HepG2 (cell line): Measurements from ENCODE around the gene ARPC1A. TPM values are rescaled to one million over a fixed set of nuclear protein-coding genes. Genes with fewer than 3 reads are reported as not detected.
A peak's percentile ranks its signal among the peaks of the same experiment; 100 is the strongest.

Experiments
- CTCF ChIP-seq: sonication (generic); formaldehyde crosslinking; IDR thresholded peaks from 2 replicates; pipeline ENCODE4 v1.5.0; 2020; ENCODE audit warnings: mild to moderate bottlenecking, missing genetic modification reagents, moderate library complexity
- FOXO1 ChIP-seq: sonication (generic); formaldehyde crosslinking; IDR thresholded peaks from 2 replicates; pipeline ENCODE4 v1.4.0; 2020; ENCODE audit warnings: missing genetic modification reagents
- HNRNPL ChIP-seq: fragments of 200-400 bp; formaldehyde crosslinking; IDR thresholded peaks from 2 replicates; pipeline ENCODE4 v1.6.1; 2017; ENCODE audit warnings: mild to moderate bottlenecking, low read depth, low read length
- KAT2B ChIP-seq: fragments of 150-350 bp; IDR thresholded peaks from 2 replicates; pipeline ENCODE4 v1.6.1; 2014; ENCODE audit warnings: low read depth, low read length, borderline replicate concordance
- MAFF ChIP-seq: IDR thresholded peaks from 2 replicates; pipeline ENCODE4 v1.6.1; 2011; ENCODE audit warnings: low read depth, low read length, improper control_type of control experiment
- MAX ChIP-seq: IDR thresholded peaks from 2 replicates; pipeline ENCODE4 v1.6.1; 2012; ENCODE audit warnings: inconsistent platforms
- MTA3 ChIP-seq: sonication (generic); formaldehyde crosslinking; IDR thresholded peaks from 2 replicates; pipeline ENCODE4 v1.4.0; 2020; ENCODE audit warnings: missing genetic modification reagents
- RNF2 ChIP-seq: fragments of 450-650 bp; conservative IDR thresholded peaks from 2 replicates; pipeline ENCODE4 v1.6.1; 2016; ENCODE audit warnings: low read depth
- TAF1 ChIP-seq: sonication (generic); formaldehyde crosslinking; IDR thresholded peaks from 2 replicates; pipeline ENCODE4 v1.4.0; 2020; ENCODE audit warnings: missing genetic modification reagents
- ZBTB21 ChIP-seq: sonication (generic); formaldehyde crosslinking; IDR thresholded peaks from 2 replicates; pipeline ENCODE4 v1.4.0; 2020; ENCODE audit warnings: missing genetic modification reagents
- ZBTB34 ChIP-seq: sonication (generic); formaldehyde crosslinking; IDR thresholded peaks from 2 replicates; pipeline ENCODE4 v1.8.0; 2022; ENCODE audit warnings: mild to moderate bottlenecking, missing genetic modification reagents
- ZNF101 ChIP-seq: sonication (generic); formaldehyde crosslinking; IDR thresholded peaks from 2 replicates; pipeline ENCODE4 v1.4.0; 2020; ENCODE audit warnings: mild to moderate bottlenecking, low read depth, missing genetic modification reagents, borderline replicate concordance
- ZNF232 ChIP-seq: sonication (generic); formaldehyde crosslinking; IDR thresholded peaks from 2 replicates; pipeline ENCODE4 v1.4.0; 2020; ENCODE audit warnings: missing genetic modification reagents, borderline replicate concordance
- ZNF30 ChIP-seq: sonication (generic); formaldehyde crosslinking; IDR thresholded peaks from 2 replicates; pipeline ENCODE4 v1.5.0; 2020; ENCODE audit warnings: mild to moderate bottlenecking, missing genetic modification reagents
- ZNF598 ChIP-seq: sonication (generic); formaldehyde crosslinking; IDR thresholded peaks from 2 replicates; pipeline ENCODE4 v1.5.1; 2020; ENCODE audit warnings: mild to moderate bottlenecking, missing genetic modification reagents, borderline replicate concordance
- ZNF605 ChIP-seq: sonication (generic); formaldehyde crosslinking; IDR thresholded peaks from 2 replicates; pipeline ENCODE4 v1.8.0; 2022; ENCODE audit warnings: mild to moderate bottlenecking, missing genetic modification reagents
- ZNF703 ChIP-seq: sonication (generic); formaldehyde crosslinking; IDR thresholded peaks from 2 replicates; pipeline ENCODE4 v1.5.1; 2020; ENCODE audit warnings: missing genetic modification reagents, mild to moderate bottlenecking, moderate library complexity, borderline replicate concordance
- ZNF724P ChIP-seq: sonication (generic); formaldehyde crosslinking; IDR thresholded peaks from 2 replicates; pipeline ENCODE4 v1.8.0; 2022; ENCODE audit warnings: missing genetic modification reagents, borderline replicate concordance
- polyA plus RNA-seq, 8 experiments: library from polyadenylated mRNA; depleted of rRNA in 3 of 8; stranded (reverse) in 7 of 8; unstranded in 1 of 8; fragments of >200 nt; fragmentation: Illumina TruSeq in 4 of 8; extraction: Trizol in 4 of 8; gene quantifications; 2 replicates each; pipeline versions ENCODE4 v1.2.1 to v1.2.3, GENCODE V29; 2011 to 2016; ENCODE audit warnings: low read depth in 4 of 8, missing spikeins in 1 of 8, mixed read lengths in 1 of 8; ENCODE audit not compliant: insufficient read depth in 1 of 8
- total RNA-seq, 5 experiments: library from RNA; depleted of rRNA; stranded (reverse); fragments of >200 nt; fragmentation: Illumina TruSeq; extraction: Trizol; gene quantifications; 2 replicates each; pipeline ENCODE4 v1.2.3, GENCODE V29; 2016; ENCODE audit warnings: low read depth in 1 of 5
- TF ChIP-seq, protein P1 (sequence below): IDR thresholded peaks from 2 replicates; pipeline ENCODE4 v1.6.1; 2016; ENCODE audit warnings: low read depth
- TF ChIP-seq, protein P2 (sequence below): fragments of 450-650 bp; IDR thresholded peaks from 2 replicates; pipeline ENCODE4 v1.6.1; 2017; ENCODE audit warnings: mild to moderate bottlenecking
- TF ChIP-seq, protein P3 (sequence below): fragments of 450-650 bp; IDR thresholded peaks from 2 replicates; pipeline ENCODE4 v1.6.1; 2016

ARPC1A gene
- total and polyA plus RNA-seq, 2 of the 13 experiments (the other 11 are each of a cell fraction or from before 2014, with no cell fraction given): 44.3 to 88.5 TPM

- TF ChIP-seq, protein P1, sequence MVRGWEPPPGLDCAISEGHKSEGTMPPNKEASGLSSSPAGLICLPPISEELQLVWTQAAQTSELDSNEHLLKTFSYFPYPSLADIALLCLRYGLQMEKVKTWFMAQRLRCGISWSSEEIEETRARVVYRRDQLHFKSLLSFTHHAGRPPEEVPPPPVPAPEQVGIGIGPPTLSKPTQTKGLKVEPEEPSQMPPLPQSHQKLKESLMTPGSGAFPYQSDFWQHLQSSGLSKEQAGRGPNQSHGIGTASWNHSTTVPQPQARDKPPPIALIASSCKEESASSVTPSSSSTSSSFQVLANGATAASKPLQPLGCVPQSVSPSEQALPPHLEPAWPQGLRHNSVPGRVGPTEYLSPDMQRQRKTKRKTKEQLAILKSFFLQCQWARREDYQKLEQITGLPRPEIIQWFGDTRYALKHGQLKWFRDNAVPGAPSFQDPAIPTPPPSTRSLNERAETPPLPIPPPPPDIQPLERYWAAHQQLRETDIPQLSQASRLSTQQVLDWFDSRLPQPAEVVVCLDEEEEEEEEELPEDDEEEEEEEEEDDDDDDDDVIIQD (CRISPR knock-in tag): no peak
- TF ChIP-seq ZBTB21 (CRISPR knock-in tag): no peak
- TF ChIP-seq HNRNPL: peak; percentile 49; the same call in 1 of the 2 replicates
- no peak for TF ChIP-seq CTCF (CRISPR knock-in tag)
- no peak for TF ChIP-seq ZNF232
- TF ChIP-seq, protein P2, sequence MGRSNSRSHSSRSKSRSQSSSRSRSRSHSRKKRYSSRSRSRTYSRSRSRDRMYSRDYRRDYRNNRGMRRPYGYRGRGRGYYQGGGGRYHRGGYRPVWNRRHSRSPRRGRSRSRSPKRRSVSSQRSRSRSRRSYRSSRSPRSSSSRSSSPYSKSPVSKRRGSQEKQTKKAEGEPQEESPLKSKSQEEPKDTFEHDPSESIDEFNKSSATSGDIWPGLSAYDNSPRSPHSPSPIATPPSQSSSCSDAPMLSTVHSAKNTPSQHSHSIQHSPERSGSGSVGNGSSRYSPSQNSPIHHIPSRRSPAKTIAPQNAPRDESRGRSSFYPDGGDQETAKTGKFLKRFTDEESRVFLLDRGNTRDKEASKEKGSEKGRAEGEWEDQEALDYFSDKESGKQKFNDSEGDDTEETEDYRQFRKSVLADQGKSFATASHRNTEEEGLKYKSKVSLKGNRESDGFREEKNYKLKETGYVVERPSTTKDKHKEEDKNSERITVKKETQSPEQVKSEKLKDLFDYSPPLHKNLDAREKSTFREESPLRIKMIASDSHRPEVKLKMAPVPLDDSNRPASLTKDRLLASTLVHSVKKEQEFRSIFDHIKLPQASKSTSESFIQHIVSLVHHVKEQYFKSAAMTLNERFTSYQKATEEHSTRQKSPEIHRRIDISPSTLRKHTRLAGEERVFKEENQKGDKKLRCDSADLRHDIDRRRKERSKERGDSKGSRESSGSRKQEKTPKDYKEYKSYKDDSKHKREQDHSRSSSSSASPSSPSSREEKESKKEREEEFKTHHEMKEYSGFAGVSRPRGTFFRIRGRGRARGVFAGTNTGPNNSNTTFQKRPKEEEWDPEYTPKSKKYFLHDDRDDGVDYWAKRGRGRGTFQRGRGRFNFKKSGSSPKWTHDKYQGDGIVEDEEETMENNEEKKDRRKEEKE: no peak
- TF ChIP-seq KAT2B: no peak
- TF ChIP-seq ZNF605: no peak; the same call in 1 of the 2 replicates
- TF ChIP-seq RNF2: no peak
- peak; percentile 42 for TF ChIP-seq MAX
- TF ChIP-seq, protein P3, sequence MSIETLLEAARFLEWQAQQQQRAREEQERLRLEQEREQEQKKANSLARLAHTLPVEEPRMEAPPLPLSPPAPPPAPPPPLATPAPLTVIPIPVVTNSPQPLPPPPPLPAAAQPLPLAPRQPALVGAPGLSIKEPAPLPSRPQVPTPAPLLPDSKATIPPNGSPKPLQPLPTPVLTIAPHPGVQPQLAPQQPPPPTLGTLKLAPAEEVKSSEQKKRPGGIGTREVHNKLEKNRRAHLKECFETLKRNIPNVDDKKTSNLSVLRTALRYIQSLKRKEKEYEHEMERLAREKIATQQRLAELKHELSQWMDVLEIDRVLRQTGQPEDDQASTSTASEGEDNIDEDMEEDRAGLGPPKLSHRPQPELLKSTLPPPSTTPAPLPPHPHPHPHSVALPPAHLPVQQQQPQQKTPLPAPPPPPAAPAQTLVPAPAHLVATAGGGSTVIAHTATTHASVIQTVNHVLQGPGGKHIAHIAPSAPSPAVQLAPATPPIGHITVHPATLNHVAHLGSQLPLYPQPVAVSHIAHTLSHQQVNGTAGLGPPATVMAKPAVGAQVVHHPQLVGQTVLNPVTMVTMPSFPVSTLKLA: peak; percentile 98
- no peak for TF ChIP-seq ZNF598
- TF ChIP-seq MAFF: no peak
- no peak for TF ChIP-seq ZNF101
- TF ChIP-seq ZBTB34 (CRISPR knock-in tag): no peak
- no peak for TF ChIP-seq ZNF703 (CRISPR knock-in tag)
- TF ChIP-seq MTA3: no peak
- TF ChIP-seq TAF1 (CRISPR knock-in tag): no peak
- peak; percentile 46; the same call in 1 of the 2 replicates for TF ChIP-seq FOXO1 (CRISPR knock-in tag)
- no peak for TF ChIP-seq ZNF724P
- TF ChIP-seq ZNF30 (CRISPR knock-in tag): no peak
Measured at GRCh38 chr7:99380823-99381663, 55.3 kb downstream of the ARPC1A start (continued).
